SW480 (cell line): ENCODE measurements around the gene OR52K2.
"Not testable (repeated sequence)": the region's sequence is repeated elsewhere in the genome, so short reads cannot be mapped to it uniquely, and the experiment has no call there.

Experiments
- DNase-seq: peaks from one replicate; pipeline ENCODE4 v3.0.0-alpha.2; 2016; ENCODE audit warnings: low spot score

Gene OR52K2

DNA sequence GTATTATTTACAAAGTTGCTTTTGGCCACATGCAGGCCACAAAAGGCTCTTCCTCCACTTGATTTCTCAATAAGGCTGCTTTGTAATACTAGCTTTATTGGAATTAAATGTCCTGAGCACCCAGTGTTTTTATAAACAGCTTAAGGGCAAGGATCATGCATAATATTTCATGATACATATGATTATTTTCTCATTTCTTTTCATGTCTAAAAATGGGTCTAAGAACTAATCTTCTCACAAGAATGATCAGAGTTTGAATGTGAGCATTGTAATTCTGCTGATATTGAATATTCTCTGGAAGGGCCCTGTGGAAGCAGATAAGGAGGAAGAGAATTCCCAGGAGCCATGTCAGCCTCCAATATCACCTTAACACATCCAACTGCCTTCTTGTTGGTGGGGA lies at the start of gene OR52K2:
TSS of gene OR52K2 (plus strand) at position 301 of the 400 bp plus-strand sequence. CDS start at position 346, 45 bp downstream.
- no peak for DNase-seq

GRCh38 chr11:4406206-4406605 lies 42.9 kb upstream of the OR52K2 start:
- DNase-seq: not testable (repeated sequence)

DNA sequence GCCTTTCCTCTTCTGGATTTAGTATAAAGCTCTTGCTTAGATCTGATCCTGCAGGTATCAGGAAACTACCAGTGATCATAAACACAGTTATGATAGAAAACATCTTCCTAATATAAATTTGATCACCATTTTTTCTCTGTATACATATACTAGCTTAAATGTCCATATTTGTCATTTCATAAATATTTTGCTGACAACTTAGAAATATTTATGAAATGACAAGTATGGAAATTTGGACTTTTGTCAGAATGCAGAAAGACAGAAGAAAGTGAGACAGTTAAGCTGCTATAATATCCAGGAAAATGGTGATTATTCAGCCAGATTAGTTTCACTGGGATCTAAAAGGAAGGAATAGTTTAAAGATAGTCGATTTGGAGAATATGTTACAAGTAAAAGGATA lies 32.8 kb upstream of the OR52K2 start:
- no peak for DNase-seq

- DNase-seq: no peak
Measured at GRCh38 chr11:4416816-4417215, 32.3 kb upstream of the OR52K2 start.

DNA sequence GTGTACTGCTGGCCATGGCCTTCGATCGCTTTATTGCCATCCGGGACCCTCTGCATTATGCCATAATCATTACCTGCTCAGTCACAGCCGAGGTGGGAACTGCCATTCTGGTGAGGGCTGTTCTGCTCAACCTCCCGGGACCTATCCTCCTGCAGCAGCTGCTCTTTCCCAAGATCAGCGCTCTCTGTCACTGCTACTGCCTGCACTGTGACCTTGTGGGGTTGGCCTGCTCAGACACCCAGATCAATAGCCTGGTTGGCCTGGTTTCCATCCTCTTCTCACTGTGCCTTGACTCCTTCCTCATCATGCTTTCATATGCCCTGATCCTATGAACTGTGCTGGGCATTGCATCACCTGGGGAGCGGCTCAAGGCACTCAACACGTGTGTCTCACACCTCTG lies 30.7 kb upstream of the OR52K2 start:
- DNase-seq: no peak

GRCh38 chr11:4430051-4430450 lies 19.0 kb upstream of the OR52K2 start:
- peak; percentile 5 for DNase-seq

GRCh38 chr11:4433856-4434255 lies 15.2 kb upstream of the OR52K2 start:
- DNase-seq: no peak

- DNase-seq: no peak
Measured at GRCh38 chr11:4436411-4436810, 12.7 kb upstream of the OR52K2 start.

GRCh38 chr11:4441515-4441914 lies 7.6 kb upstream of the OR52K2 start:
- no peak for DNase-seq

- DNase-seq: no peak
Measured at GRCh38 chr11:4443232-4443891, 5.7 kb upstream of the OR52K2 start.

GRCh38 chr11:4453118-4453517 lies 4.0 kb downstream of the OR52K2 start:
- no peak for DNase-seq

GRCh38 chr11:4454021-4454420 lies 4.9 kb downstream of the OR52K2 start:
- DNase-seq: no peak

- no peak for DNase-seq
Measured at GRCh38 chr11:4455419-4455818, 6.3 kb downstream of the OR52K2 start.

DNA sequence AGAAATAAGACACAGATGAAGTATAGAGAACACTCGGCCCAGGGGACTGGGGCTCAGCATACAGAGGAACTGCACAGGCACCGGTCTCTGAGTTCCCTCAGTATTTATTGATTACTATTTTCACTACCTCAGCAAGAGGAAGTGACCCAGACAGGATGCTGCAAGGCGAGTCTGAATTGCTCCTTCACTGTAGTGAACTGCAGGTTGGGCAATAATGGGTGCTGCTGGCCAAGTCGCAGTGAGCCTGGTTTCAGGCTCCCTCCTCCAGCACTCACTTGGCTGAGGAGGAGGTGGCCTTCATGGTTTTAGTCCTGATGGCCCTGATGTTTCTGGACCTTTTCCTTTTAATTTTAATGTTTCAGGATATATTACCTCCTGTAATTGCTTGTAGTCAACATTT lies 10.4 kb downstream of the OR52K2 start:
- no peak for DNase-seq

DNA sequence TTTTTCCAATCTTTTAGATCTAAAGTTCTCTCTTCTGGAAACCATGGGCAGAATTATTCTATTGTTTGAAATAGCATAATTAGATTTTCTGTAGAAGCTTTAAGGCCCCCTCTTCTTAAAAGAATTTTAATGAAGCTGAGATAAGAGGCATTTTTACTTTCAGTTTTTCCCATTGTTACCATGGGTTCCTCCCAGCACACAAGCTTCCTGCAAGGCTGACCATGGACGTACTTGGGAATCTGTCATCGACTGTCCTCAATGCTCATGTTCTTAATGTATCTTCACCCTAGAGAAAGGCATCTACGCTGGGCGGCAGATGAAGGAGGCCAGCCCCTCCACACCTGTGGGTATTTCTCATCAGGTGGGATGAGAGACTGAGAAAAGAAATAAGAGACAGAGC lies 11.1 kb downstream of the OR52K2 start:
- DNase-seq: no peak

DNA sequence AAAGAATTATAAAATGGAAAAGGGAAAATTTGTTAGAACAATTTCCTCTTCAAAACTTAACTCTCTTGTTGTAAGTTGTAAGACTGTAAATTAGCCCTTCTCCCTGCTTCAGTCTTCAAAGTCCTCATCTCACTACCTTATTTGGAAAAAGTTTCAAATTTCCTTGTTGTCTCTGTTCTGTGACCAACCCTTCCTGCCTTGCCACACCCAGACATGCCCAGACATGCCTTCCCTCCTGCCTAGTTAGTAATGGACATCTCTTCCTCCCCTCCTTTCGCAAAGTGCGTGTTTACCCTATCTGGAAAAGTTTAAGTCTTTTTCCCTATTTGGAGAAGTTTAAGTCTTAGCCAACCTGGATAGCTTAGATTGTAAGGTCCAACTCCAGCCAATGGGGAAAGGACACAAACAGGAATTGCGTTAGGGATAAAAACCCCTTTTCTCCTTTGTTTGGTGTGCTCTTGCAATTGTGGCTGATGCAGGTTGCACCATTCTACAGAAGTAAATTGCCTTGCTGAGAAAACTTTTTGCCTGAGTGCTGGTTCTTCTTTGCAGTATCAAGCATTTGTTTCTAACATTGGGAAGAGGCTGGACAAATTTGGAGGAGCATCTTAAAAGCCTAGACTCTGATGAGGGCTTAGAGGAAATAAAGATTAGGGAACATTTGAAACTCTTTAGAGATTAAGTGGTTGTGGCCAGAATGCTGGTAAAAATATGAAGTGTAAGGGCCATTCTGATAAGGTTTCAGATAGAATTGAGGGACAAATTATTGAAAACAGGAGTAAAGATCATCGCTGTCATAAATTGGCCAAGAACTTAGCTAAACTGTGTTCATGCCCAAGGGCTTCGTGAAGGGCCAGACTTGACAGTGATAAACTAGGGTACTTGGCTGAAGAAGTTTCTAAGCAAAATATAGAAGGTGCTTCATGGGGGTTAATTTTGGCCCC lies 15.4 kb downstream of the OR52K2 start:
- peak; percentile 14 for DNase-seq

GRCh38 chr11:4465407-4465806 lies 16.3 kb downstream of the OR52K2 start:
- DNase-seq: no peak

- DNase-seq: no peak
Measured at GRCh38 chr11:4466131-4466870, 17.2 kb downstream of the OR52K2 start.

DNA sequence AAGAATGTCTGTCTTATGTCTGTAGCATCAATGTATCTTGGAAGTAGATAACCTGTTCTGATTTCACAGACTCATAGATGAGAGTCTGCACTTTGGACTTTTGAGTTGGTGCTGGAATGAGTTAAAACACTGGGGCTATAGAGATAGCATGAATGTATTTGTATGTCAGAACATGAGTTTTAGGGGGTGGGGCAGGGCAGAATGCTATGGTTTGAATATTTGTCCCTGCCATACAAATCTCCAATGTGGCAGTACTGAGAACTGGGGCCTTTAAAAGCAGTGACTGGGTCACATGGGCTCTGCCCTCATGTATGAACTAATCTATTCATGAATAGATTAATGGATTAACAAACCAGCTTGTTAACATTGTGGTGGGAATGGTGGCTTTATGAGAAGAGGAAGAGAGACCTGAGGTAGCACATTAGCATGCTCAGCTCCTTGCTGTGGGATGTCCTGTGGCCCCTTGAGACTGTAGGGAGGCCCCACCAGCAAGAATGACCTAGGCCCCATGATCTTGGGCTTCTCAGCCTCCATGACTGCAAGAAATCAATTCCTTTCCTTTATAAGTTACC lies 17.9 kb downstream of the OR52K2 start:
- no peak for DNase-seq

DNA sequence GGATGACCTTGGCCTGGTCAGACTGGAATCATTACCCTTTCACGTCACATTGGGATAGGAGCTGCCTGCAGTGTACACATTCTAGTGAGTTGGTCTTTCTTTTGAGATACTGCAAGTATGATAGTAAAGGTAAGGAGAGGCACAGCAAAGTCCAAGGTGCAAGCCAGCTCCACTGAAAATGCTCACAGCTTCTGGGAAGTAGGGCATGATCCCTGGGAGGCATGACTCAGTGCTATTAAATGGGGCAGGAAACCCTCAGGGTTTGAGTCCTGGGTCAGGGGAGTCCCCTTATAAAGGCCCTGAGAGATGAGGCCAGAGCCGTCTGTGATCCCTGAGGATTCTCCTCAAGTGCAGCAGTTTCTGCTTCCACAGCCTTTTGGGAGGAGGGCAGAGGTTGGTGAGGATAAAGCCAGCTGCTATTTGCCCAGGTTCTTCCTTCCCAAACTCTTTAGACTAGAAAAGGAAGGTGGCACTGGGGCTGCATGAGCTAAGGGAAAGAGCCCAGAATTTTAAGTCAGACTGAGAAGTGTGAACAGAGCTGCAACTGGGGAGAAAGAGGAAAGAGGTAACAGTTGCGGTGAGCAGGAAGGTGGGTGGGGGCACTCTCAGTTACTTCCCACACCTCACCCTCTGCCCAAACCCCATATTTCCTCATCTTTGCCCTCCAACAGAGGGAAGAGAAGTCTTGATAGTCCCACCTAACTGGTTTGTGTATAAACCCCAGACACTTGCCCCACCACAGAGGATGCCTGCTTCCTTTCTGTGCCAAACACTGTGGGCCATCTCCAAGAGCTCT lies 18.9 kb downstream of the OR52K2 start:
- no peak for DNase-seq

DNA sequence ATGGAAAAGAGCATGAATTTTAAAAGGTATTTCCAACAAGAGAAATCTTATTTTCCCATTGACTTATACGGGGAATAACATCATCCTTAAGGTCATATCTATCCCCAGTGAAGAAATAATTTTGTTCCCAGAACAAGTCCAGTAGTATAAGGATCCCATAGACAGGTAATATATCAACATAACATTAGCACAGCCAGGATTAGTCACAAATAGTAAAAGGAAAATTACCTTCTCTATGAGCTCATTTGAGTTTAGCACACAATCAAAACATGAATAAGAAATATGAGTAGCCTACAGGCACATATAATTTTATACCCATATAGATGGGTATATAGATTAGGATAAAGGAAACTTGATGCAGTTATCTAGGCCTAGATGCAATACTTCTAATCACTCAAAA lies 30.5 kb downstream of the OR52K2 start:
- DNase-seq: no peak
